GM12878 (cell line): ENCODE data around the gene DNHD1. TPM values are rescaled to one million over a fixed set of nuclear protein-coding genes. Genes with fewer than 3 reads are reported as not detected.
A peak's percentile ranks its signal among the peaks of the same experiment; 100 is the strongest.

ENCODE experiments used
- ATAC-seq: fragments of 200-7000 bp; cut with Tn5 transposase; 3 replicates; pipeline ENCODE4 v1.9.1; 2020; ENCODE audit warnings: mild to moderate bottlenecking, moderate library complexity
- BruUV-seq: library from RNA; stranded (reverse); fragments of 400-500 nt; replicated peaks from 2 replicates; lab custom pipeline; 2021; lab: Mats Ljungman, UMichigan
- CTCF ChIA-PET: fragments of 300-600 bp; sonication (Branson Sonifier 250); formaldehyde crosslinking; extraction: SDS; loops from one replicate; lab custom pipeline; 2021; ENCODE audit warnings: inconsistent platforms; lab: Yijun Ruan, JAX
- POLR2A ChIA-PET: fragments of 350-600 bp; formaldehyde crosslinking; extraction: SDS; loops from one replicate; lab custom pipeline; 2021; ENCODE audit warnings: inconsistent platforms; lab: Charles Lee
- RAD21 ChIA-PET: fragments of 300-600 bp; sonication (Branson Sonifier 250); formaldehyde crosslinking; loops from one replicate; lab custom pipeline; 2023; ENCODE audit warnings: antibody characterized with exemption; ENCODE audit not compliant: unreplicated experiment; lab: Charles Lee
- SMC1A ChIA-PET: fragments of 300-600 bp; sonication (Branson Sonifier 250); formaldehyde crosslinking; loops from one replicate; lab custom pipeline; 2023; ENCODE audit not compliant: unreplicated experiment, uncharacterized antibody; lab: Charles Lee
- DNase-seq: peaks from one replicate; pipeline ENCODE4 v3.0.0-alpha.2; 2011; ENCODE audit warnings: low read depth, low spot score
- FAIRE-seq: peaks from 3 replicates; lab custom pipeline; 2011; peaks lifted over from hg19 to GRCh38; lab: Jason Lieb, UNC
- H2AFZ ChIP-seq: 2 replicates; pipeline ENCODE4 v1.6.0; 2011; ENCODE audit warnings: low read depth, low read length, control low read depth; ENCODE audit not compliant: control insufficient read depth
- H3K27ac ChIP-seq: 2 replicates; pipeline ENCODE4 v1.5.1; 2011; ENCODE audit warnings: control low read depth; ENCODE audit not compliant: control insufficient read depth, insufficient read depth
- H3K27me3 ChIP-seq, 2 experiments: replicated peaks in 1 of 2; 2 replicates each; pipeline versions ENCODE4 v1.6.0 to v1.6.1; 2011; ENCODE audit warnings: low read length in 1 of 2; ENCODE audit not compliant: control insufficient read depth in 2 of 2, insufficient read depth in 2 of 2
- H3K36me3 ChIP-seq, 2 experiments: 2 replicates each; pipeline ENCODE4 v1.5.1; 2011; ENCODE audit warnings: low read length in 1 of 2; ENCODE audit not compliant: control insufficient read depth in 2 of 2, insufficient read depth in 2 of 2
- H3K4me1 ChIP-seq: 2 replicates; pipeline ENCODE4 v1.6.1; 2011; ENCODE audit warnings: mild to moderate bottlenecking, low read length, moderate library complexity, mixed read lengths; ENCODE audit not compliant: control insufficient read depth, insufficient read depth
- H3K4me2 ChIP-seq: 2 replicates; pipeline ENCODE4 v1.6.0; 2011; ENCODE audit warnings: control low read depth; ENCODE audit not compliant: control insufficient read depth, insufficient read depth
- H3K4me3 ChIP-seq: fragments of 200-600 bp; sonication (generic); 2 replicates; pipeline ENCODE4 v1.5.1; 2016
- H3K79me2 ChIP-seq: 2 replicates; pipeline ENCODE4 v1.6.0; 2011; ENCODE audit warnings: low read length; ENCODE audit not compliant: control insufficient read depth, insufficient read depth
- H3K9ac ChIP-seq: 2 replicates; pipeline ENCODE4 v1.8.0; 2011; ENCODE audit warnings: low read length, control low read depth, mixed read lengths; ENCODE audit not compliant: control insufficient read depth, insufficient read depth
- H3K9me3 ChIP-seq: replicated peaks from 3 replicates; pipeline ENCODE4 v1.5.1; 2011; ENCODE audit warnings: mild to moderate bottlenecking, low read length; ENCODE audit not compliant: control insufficient read depth, insufficient read depth
- H4K20me1 ChIP-seq: 2 replicates; pipeline ENCODE4 v1.6.0; 2011; ENCODE audit not compliant: control insufficient read depth, insufficient read depth
- CREM ChIP-seq: IDR thresholded peaks from 2 replicates; pipeline ENCODE4 v1.6.1; 2014; ENCODE audit warnings: antibody characterized with exemption, low read depth
- ESRRA ChIP-seq: IDR thresholded peaks from 2 replicates; pipeline ENCODE4 v1.6.1; 2012; ENCODE audit warnings: mild to moderate bottlenecking, low read length, improper control_type of control experiment
- FOXK2 ChIP-seq: fragments of 450-650 bp; IDR thresholded peaks from 2 replicates; pipeline ENCODE4 v1.6.1; 2017; ENCODE audit warnings: mild to moderate bottlenecking, moderate library complexity
- HDGF ChIP-seq: fragments of 450-650 bp; IDR thresholded peaks from 2 replicates; pipeline ENCODE4 v1.6.1; 2016; ENCODE audit warnings: antibody characterized with exemption
- KLF5 ChIP-seq: fragments of 450-650 bp; IDR thresholded peaks from 2 replicates; pipeline ENCODE4 v1.6.1; 2014; ENCODE audit warnings: mild to moderate bottlenecking; ENCODE audit not compliant: partially characterized antibody
- MLLT1 ChIP-seq: fragments of 450-650 bp; IDR thresholded peaks from 2 replicates; pipeline ENCODE4 v1.6.1; 2016; ENCODE audit warnings: mild to moderate bottlenecking
- MTA3 ChIP-seq: IDR thresholded peaks from 2 replicates; pipeline ENCODE4 v1.6.1; 2012; ENCODE audit warnings: low read length, inconsistent platforms, borderline replicate concordance
- POLR2A ChIP-seq: IDR thresholded peaks from 2 replicates; pipeline ENCODE4 v1.6.1; 2011; ENCODE audit warnings: low read depth, mild to moderate bottlenecking, low read length
- RAD21 ChIP-seq: IDR thresholded peaks from 2 replicates; pipeline ENCODE4 v1.6.1; 2011; ENCODE audit warnings: mild to moderate bottlenecking, low read depth, low read length, moderate library complexity; ENCODE audit not compliant: insufficient read depth
- RAD51 ChIP-seq: fragments of 450-650 bp; IDR thresholded peaks from 2 replicates; pipeline ENCODE4 v1.6.1; 2016; ENCODE audit warnings: moderate library complexity, mild to moderate bottlenecking, inconsistent platforms
- RB1 ChIP-seq: fragments of 450-650 bp; formaldehyde crosslinking; IDR thresholded peaks from 2 replicates; pipeline ENCODE4 v1.6.1; 2017; ENCODE audit warnings: mild to moderate bottlenecking, borderline replicate concordance
- RUNX3 ChIP-seq: IDR thresholded peaks from 2 replicates; pipeline ENCODE4 v1.6.1; 2012; ENCODE audit warnings: low read length, inconsistent platforms
- SIX5 ChIP-seq: IDR thresholded peaks from 2 replicates; pipeline ENCODE4 v1.6.1; 2011; ENCODE audit warnings: mild to moderate bottlenecking, low read depth, low read length, moderate library complexity; ENCODE audit not compliant: severe bottlenecking
- SPI1 ChIP-seq: IDR thresholded peaks from 2 replicates; pipeline ENCODE4 v1.6.1; 2011; ENCODE audit warnings: low read depth, mild to moderate bottlenecking, low read length, moderate library complexity, borderline replicate concordance; ENCODE audit not compliant: insufficient read depth
- SRF ChIP-seq, 2 experiments: IDR thresholded peaks; 2 replicates each; pipeline ENCODE4 v1.6.1; 2011; ENCODE audit warnings: low read depth in 2 of 2, low read length in 2 of 2, mild to moderate bottlenecking in 1 of 2, moderate library complexity in 1 of 2
- TBL1XR1 ChIP-seq: IDR thresholded peaks from 2 replicates; pipeline ENCODE4 v1.6.1; 2012; ENCODE audit warnings: low read depth, low read length, improper control_type of control experiment
- ZNF592 ChIP-seq: fragments of 450-650 bp; IDR thresholded peaks from 2 replicates; pipeline ENCODE4 v1.6.1; 2017; ENCODE audit warnings: mild to moderate bottlenecking, moderate library complexity
- WGBS: methylation state at CpG from one replicate; pipeline ENCODE4 v1.1.6; 2016; ENCODE audit warnings: low lambda C conversion rate; ENCODE audit not compliant: insufficient replicate concordance, insufficient coverage; ENCODE audit errors: missing lambda C conversion rate; 5-methylcytosine and 5-hydroxymethylcytosine counted together
- in situ Hi-C: fragments of 300-500 bp; cut with MboI; formaldehyde crosslinking; loops from 9 replicates; pipeline ENCODE4 v1.14.3; 2018; ENCODE audit warnings: mixed read lengths
- intact Hi-C: fragments of 100-400 bp; cut with micrococcal nuclease; formaldehyde crosslinking; loops from one replicate; pipeline ENCODE4 v1.14.2; 2022; ENCODE audit not compliant: unreplicated experiment
- polyA plus RNA-seq, 11 experiments: library from polyadenylated mRNA; depleted of rRNA in 4 of 11; unstranded in 6 of 11; stranded (reverse) in 5 of 11; fragments of >200 nt; fragmentation: Nextera tagmentation in 4 of 11; fragmentation: Illumina TruSeq in 1 of 11; extraction: Ambion mirVana in 4 of 11; extraction: Trizol in 1 of 11; gene quantifications; 1 replicate in 1 of 11; 2 replicates in 10 of 11; pipeline versions ENCODE4 v1.2.1 to v1.2.3, GENCODE V29; 2011 to 2016; ENCODE audit warnings: inconsistent platforms in 2 of 11, missing spikeins in 2 of 11, low read depth in 1 of 11
- total RNA-seq, 4 experiments: library from RNA; depleted of rRNA in 3 of 4; stranded (reverse); fragments of >200 nt in 3 of 4; fragmentation: Illumina TruSeq in 1 of 4; extraction: Trizol in 1 of 4; gene quantifications; 2 replicates each; pipeline versions ENCODE4 v1.2.1 to v1.2.3, GENCODE V29; 2013 to 2021

DNHD1 gene
- total and polyA plus RNA-seq, 10 of the 15 experiments (the other 5 are each of a cell fraction or from before 2014, with no cell fraction given): 0.99 to 16.9 (median 8.6) TPM

- Histone ChIP-seq H3K27ac (peak within 1 kb of the TSS; percentile 80), H3K79me2 (peaks cover 40% of the 10 kb centered on the region), H4K20me1 (no peaks in the 10 kb centered on the region), H3K4me2 (peak within 1 kb of the TSS; percentile 98), H3K36me3 (peaks cover 1 to 18% of the 10 kb centered on the region in 2 experiments; a peak in 3 of 4 replicates), H3K27me3 (no peaks in the 10 kb centered on the region), H3K9me3 (no peaks in the 10 kb centered on the region), H3K4me3 (peak within 1 kb of the TSS; percentile 98), H3K9ac (peak within 1 kb of the TSS; percentile 89), H2AFZ (peak within 1 kb of the TSS; percentile 83), H3K4me1 (peaks cover 19% of the 10 kb centered on the region)
- 1% methylated on average over 62 of the region's 66 CpGs for WGBS
- ATAC-seq (peak; percentile 98), FAIRE-seq (peak; percentile 95), DNase-seq (peak; percentile 91)
- ChIA-PET RAD21 (interaction anchor here (0.9 to 1.7 kb wide), 16 partner anchors 9 to 202 kb away, joined by 3 to 13 read pairs (median 4); partner anchors contain the start of genes MRPL17, SMPD1, TAF10 and TPP1), SMC1A (interaction anchor here (0.8 to 2.9 kb wide), 8 partner anchors 12 to 201 kb away, joined by 3 to 14 read pairs (median 4); partner anchors contain the start of gene MRPL17), CTCF (interaction anchor here (0.6 to 10.7 kb wide), 13 partner anchors 9 to 202 kb away, joined by 3 to 119 read pairs (median 4); partner anchors contain the start of gene MRPL17), POLR2A (interaction anchor here (0.6 to 2.0 kb wide), 16 partner anchors 11 to 268 kb away, joined by 3 to 26 read pairs (median 4); partner anchors contain the start of genes FHIP1B, ILK, MRPL17 and SMPD1)
- in situ Hi-C loops (loop anchor here (5.0 kb wide), 1 partner anchor 126 kb away; no protein-coding TSS in a partner anchor), intact Hi-C loops (loop anchor here (2.0 to 10.0 kb wide), 3 partner anchors 126 to 1044 kb away; partner anchors contain the start of genes CNGA4 and FHIP1B)
- BruUV-seq: no TSS peak
- TF ChIP-seq ESRRA: no peak
- peak; percentile 42; the same call in 1 of the 2 replicates for TF ChIP-seq TBL1XR1
- peak in 1 of 2 experiments; percentile 58; a peak in 1 of 4 replicates for TF ChIP-seq SRF (IDR thresholded peaks at IDR 0.05; ENCODE audit: low read depth in 2 of 2, low read length in 2 of 2)
- peak; percentile 59; the same call in 1 of the 2 replicates for TF ChIP-seq SPI1
- peak; percentile 67 for TF ChIP-seq SIX5
- no peak for TF ChIP-seq RAD21
- no peak for TF ChIP-seq RAD51
- no peak for TF ChIP-seq ZNF592
- TF ChIP-seq MLLT1: peak; percentile 67; the same call in 1 of the 2 replicates
- TF ChIP-seq FOXK2: peak; percentile 72; the same call in 1 of the 2 replicates
- TF ChIP-seq KLF5: peak; percentile 66
- peak; percentile 66; the same call in 1 of the 2 replicates for TF ChIP-seq RB1
- TF ChIP-seq HDGF: peak; percentile 82; the same call in 1 of the 2 replicates
- peak; percentile 63 for TF ChIP-seq RUNX3
- TF ChIP-seq CREM: peak; percentile 99
- TF ChIP-seq MTA3: no peak
- peak; percentile 98 for TF ChIP-seq POLR2A
These were observed 15.8 kb upstream of the DNHD1 start, which contains the start of the genes ARFIP2 and TIMM10B for GRCh38 chr11:6481012-6481923. TSS of gene ARFIP2 (minus strand) at chr11:6481331. CDS start at chr11:6480421, 910 bp downstream. TSS of gene TIMM10B (plus strand) at chr11:6481501. CDS start at chr11:6481517, 16 bp downstream.
